ENCODE data around the gene ZNF578. TPM values are rescaled to one million over a fixed set of nuclear protein-coding genes. Genes with fewer than 3 reads are reported as not detected.
"Not testable (repeated sequence)": the region's sequence is repeated elsewhere in the genome, so short reads cannot be mapped to it uniquely, and the experiment has no call there.

The ZNF578 gene
- total RNA-seq, 2 donors from 2014 or later = 0.11 to 0.85 TPM

GRCh38 chr19:52561611-52562010 lies 108.3 kb downstream of the ZNF578 start:
- Mint-ChIP-seq H3K9me3 (peaks cover 20% of the 10 kb centered on the region), H3K36me3 (ENCODE audit: low read depth) (peaks cover 79% of the 10 kb centered on the region)
- not testable (repeated sequence) for H3K27ac Mint-ChIP-seq; ATAC-seq (replicated peaks); H3K4me3 Mint-ChIP-seq; H3K4me1 Mint-ChIP-seq; H3K27me3 Mint-ChIP-seq

Other genes with a start within 250 kb of the ZNF578 start
- 10 to 100 TPM; 18.4 to 31.4 TPM for gene ZNF766, start 184.0 kb upstream of the ZNF578 start, total RNA-seq
- gene ZNF480, start 156.4 kb upstream of the ZNF578 start, total RNA-seq = 1 to 10 TPM; 2.5 to 9.6 TPM
- 1 to 10 TPM in 1 of 2 donors, under 1 TPM in 1; 0.17 to 3.8 TPM for gene ZNF610, start 117.3 kb upstream of the ZNF578 start, total RNA-seq
- gene ZNF880, start 83.6 kb upstream of the ZNF578 start, total RNA-seq = 1 to 10 TPM; 5.7 to 10.0 TPM
- gene ZNF528, start 55.7 kb upstream of the ZNF578 start, total RNA-seq = 10 to 100 TPM in 1 of 2 donors, 1 to 10 TPM in 1; 4.9 to 11.7 TPM
- not detected for gene ZNF534, start 24.4 kb upstream of the ZNF578 start, total RNA-seq
- gene ZNF808, start 74.1 kb downstream of the ZNF578 start, total RNA-seq = 10 to 100 TPM; 20.5 to 45.0 TPM
- gene ZNF701, start 116.7 kb downstream of the ZNF578 start, total RNA-seq = 10 to 100 TPM; 15.1 to 41.6 TPM
- 10 to 100 TPM; 31.2 to 41.8 TPM for gene ZNF83, start 184.8 kb downstream of the ZNF578 start, total RNA-seq